ENCODE data around the gene INPP5D.

INPP5D gene

GRCh38 chr2:233223059-233223894, 163.1 kb downstream of the INPP5D start:
- in situ Hi-C loops (cut with HindIII; ENCODE audit: low sequenced_read_pairs) = no loop called here

GRCh38 chr2:233225230-233226068, 165.3 kb downstream of the INPP5D start:
- in situ Hi-C loops (cut with HindIII; ENCODE audit: low sequenced_read_pairs) = loop anchor here (25.0 kb wide), 1 partner anchor 363 kb away; the partner anchor contains the start of gene SNORC

GRCh38 chr2:233226511-233227031, 166.4 kb downstream of the INPP5D start:
- in situ Hi-C loops (cut with HindIII; ENCODE audit: low sequenced_read_pairs) = loop anchor here (25.0 kb wide), 1 partner anchor 364 kb away; the partner anchor contains the start of gene SNORC

GRCh38 chr2:233227346-233227978, 167.3 kb downstream of the INPP5D start:
- in situ Hi-C loops (cut with HindIII; ENCODE audit: low sequenced_read_pairs) = loop anchor here (25.0 kb wide), 1 partner anchor 365 kb away; the partner anchor contains the start of gene SNORC

GRCh38 chr2:233228376-233228775, 168.2 kb downstream of the INPP5D start:
- in situ Hi-C loops (cut with HindIII; ENCODE audit: low sequenced_read_pairs) = loop anchor here (25.0 kb wide), 1 partner anchor 366 kb away; the partner anchor contains the start of gene SNORC

GRCh38 chr2:233233618-233234230, 173.6 kb downstream of the INPP5D start:
- in situ Hi-C loops (cut with HindIII; ENCODE audit: low sequenced_read_pairs) = loop anchor here (25.0 kb wide), 1 partner anchor 371 kb away; the partner anchor contains the start of gene SNORC

- in situ Hi-C loops (cut with HindIII; ENCODE audit: low sequenced_read_pairs) = loop anchor here (25.0 kb wide), 1 partner anchor 372 kb away; the partner anchor contains the start of gene SNORC
These were observed 174.1 kb downstream of the INPP5D start for GRCh38 chr2:233234264-233234663.

- in situ Hi-C loops (cut with HindIII; ENCODE audit: low sequenced_read_pairs) = loop anchor here (25.0 kb wide), 1 partner anchor 373 kb away; the partner anchor contains the start of gene SNORC
These were observed 174.9 kb downstream of the INPP5D start for GRCh38 chr2:233234996-233235395.

GRCh38 chr2:233235977-233236376, 175.8 kb downstream of the INPP5D start:
- in situ Hi-C loops (cut with HindIII; ENCODE audit: low sequenced_read_pairs) = loop anchor here (25.0 kb wide), 1 partner anchor 374 kb away; the partner anchor contains the start of gene SNORC

- in situ Hi-C loops (cut with HindIII; ENCODE audit: low sequenced_read_pairs) = loop anchor here (25.0 kb wide), 1 partner anchor 375 kb away; the partner anchor contains the start of gene SNORC
These were observed 176.9 kb downstream of the INPP5D start for GRCh38 chr2:233236820-233237589.

GRCh38 chr2:233240897-233241296, 180.8 kb downstream of the INPP5D start:
- in situ Hi-C loops (cut with HindIII; ENCODE audit: low sequenced_read_pairs) = loop anchor here (5.0 to 25.0 kb wide), 3 partner anchors 99 to 379 kb away; partner anchors contain the start of gene SNORC

GRCh38 chr2:233241803-233242202, 181.7 kb downstream of the INPP5D start:
- in situ Hi-C loops (cut with HindIII; ENCODE audit: low sequenced_read_pairs) = loop anchor here (5.0 to 25.0 kb wide), 3 partner anchors 100 to 380 kb away; partner anchors contain the start of gene SNORC

- in situ Hi-C loops (cut with HindIII; ENCODE audit: low sequenced_read_pairs) = loop anchor here (5.0 to 25.0 kb wide), 3 partner anchors 100 to 380 kb away; partner anchors contain the start of gene SNORC
These were observed 182.2 kb downstream of the INPP5D start for GRCh38 chr2:233242231-233242927.

- in situ Hi-C loops (cut with HindIII; ENCODE audit: low sequenced_read_pairs) = loop anchor here (5.0 to 25.0 kb wide), 3 partner anchors 101 to 381 kb away; partner anchors contain the start of gene SNORC
These were observed 183.2 kb downstream of the INPP5D start for GRCh38 chr2:233243348-233243747.

GRCh38 chr2:233244818-233245217, 184.7 kb downstream of the INPP5D start:
- in situ Hi-C loops (cut with HindIII; ENCODE audit: low sequenced_read_pairs) = loop anchor here (5.0 to 25.0 kb wide), 3 partner anchors 103 to 383 kb away; partner anchors contain the start of gene SNORC

- in situ Hi-C loops (cut with HindIII; ENCODE audit: low sequenced_read_pairs) = loop anchor here (25.0 kb wide), 1 partner anchor 383 kb away; the partner anchor contains the start of gene SNORC
These were observed 185.3 kb downstream of the INPP5D start for GRCh38 chr2:233245406-233245805.

GRCh38 chr2:233247116-233247515, 187.0 kb downstream of the INPP5D start:
- in situ Hi-C loops (cut with HindIII; ENCODE audit: low sequenced_read_pairs) = loop anchor here (25.0 kb wide), 1 partner anchor 385 kb away; the partner anchor contains the start of gene SNORC

- in situ Hi-C loops (cut with HindIII; ENCODE audit: low sequenced_read_pairs) = loop anchor here (25.0 kb wide), 1 partner anchor 385 kb away; the partner anchor contains the start of gene SNORC
These were observed 187.6 kb downstream of the INPP5D start for GRCh38 chr2:233247744-233248143.

Measured in DLD1 (cell line).